KOPT-K1 (cell line): ENCODE measurements around the gene NFATC3.
A peak's percentile ranks its signal among the peaks of the same experiment; 100 is the strongest.
"Not testable (repeated sequence)": the region's sequence is repeated elsewhere in the genome, so short reads cannot be mapped to it uniquely, and the experiment has no call there.

Source experiments
- H3K27ac ChIP-seq: fragments of 200-600 bp; sonication (generic); 2 replicates; pipeline ENCODE4 v1.5.1; 2016; ENCODE audit warnings: antibody characterized with exemption, mild to moderate bottlenecking, low read depth, low read length; ENCODE audit not compliant: poor library complexity, severe bottlenecking
- H3K36me3 ChIP-seq: fragments of 200-600 bp; sonication (generic); 2 replicates; pipeline ENCODE4 v1.5.1; 2017; ENCODE audit warnings: antibody characterized with exemption, mild to moderate bottlenecking, low read length, moderate library complexity; ENCODE audit not compliant: insufficient read depth
- H3K9me3 ChIP-seq: fragments of 200-600 bp; sonication (generic); 2 replicates; pipeline ENCODE4 v1.5.1; 2017; ENCODE audit warnings: antibody characterized with exemption, low read length, mild to moderate bottlenecking; ENCODE audit not compliant: insufficient read depth, poor library complexity, severe bottlenecking

The NFATC3 gene

GRCh38 chr16:68091380-68092261 is 6.5 kb downstream of the NFATC3 start:
- peak overlapping the region; percentile 0 for H3K27ac ChIP-seq
- H3K36me3 ChIP-seq = no peaks in the 10 kb centered on the region
- no peaks in the 10 kb centered on the region for H3K9me3 ChIP-seq

GRCh38 chr16:68092275-68092674 is 7.1 kb downstream of the NFATC3 start:
- H3K36me3 ChIP-seq, H3K27ac ChIP-seq, H3K9me3 ChIP-seq: not testable (repeated sequence)

- H3K9me3 ChIP-seq = no peaks in the 10 kb centered on the region
- H3K36me3 ChIP-seq = no peaks in the 10 kb centered on the region; the same call in 1 of the 2 replicates
- no peak overlapping the region for H3K27ac ChIP-seq
Measured at GRCh38 chr16:68093816-68094613, 8.8 kb downstream of the NFATC3 start.

GRCh38 chr16:68094614-68094934 is 9.4 kb downstream of the NFATC3 start:
- Histone ChIP-seq H3K27ac (no peak overlapping the region), H3K36me3 (no peaks in the 10 kb centered on the region; the same call in 1 of the 2 replicates), H3K9me3 (no peaks in the 10 kb centered on the region)

- H3K27ac ChIP-seq = no peak overlapping the region
- H3K36me3 ChIP-seq = no peaks in the 10 kb centered on the region; the same call in 1 of the 2 replicates
- no peaks in the 10 kb centered on the region for H3K9me3 ChIP-seq
Measured at GRCh38 chr16:68096491-68096890, 11.3 kb downstream of the NFATC3 start.

GRCh38 chr16:68097088-68097487 is 11.9 kb downstream of the NFATC3 start:
- H3K9me3 ChIP-seq = no peaks in the 10 kb centered on the region
- H3K36me3 ChIP-seq = no peaks in the 10 kb centered on the region; the same call in 1 of the 2 replicates
- H3K27ac ChIP-seq = no peak overlapping the region

GRCh38 chr16:68097895-68098294 is 12.7 kb downstream of the NFATC3 start:
- Histone ChIP-seq H3K27ac (no peak overlapping the region), H3K9me3 (no peaks in the 10 kb centered on the region), H3K36me3 (no peaks in the 10 kb centered on the region; the same call in 1 of the 2 replicates)

- Histone ChIP-seq H3K9me3 (peaks cover 13% of the 10 kb centered on the region), H3K36me3 (no peaks in the 10 kb centered on the region; the same call in 1 of the 2 replicates), H3K27ac (no peak overlapping the region)
Measured at GRCh38 chr16:68100488-68100887, 15.3 kb downstream of the NFATC3 start.

GRCh38 chr16:68105611-68106010 is 20.4 kb downstream of the NFATC3 start:
- H3K9me3 ChIP-seq = peaks cover 50% of the 10 kb centered on the region

GRCh38 chr16:68107230-68107928 is 22.2 kb downstream of the NFATC3 start:
- not testable (repeated sequence) for H3K36me3 ChIP-seq, H3K27ac ChIP-seq
- peaks cover 58% of the 10 kb centered on the region for H3K9me3 ChIP-seq

More at GRCh38 chr16:68105611-68106010, 20.4 kb downstream of the NFATC3 start:
- no peak overlapping the region for H3K27ac ChIP-seq
- H3K36me3 ChIP-seq = no peaks in the 10 kb centered on the region

- H3K9me3 ChIP-seq = peaks cover 58% of the 10 kb centered on the region
- not testable (repeated sequence) for H3K36me3 ChIP-seq, H3K27ac ChIP-seq
Measured at GRCh38 chr16:68109156-68109555, 24.0 kb downstream of the NFATC3 start.

GRCh38 chr16:68110611-68111010 is 25.4 kb downstream of the NFATC3 start:
- not testable (repeated sequence) for H3K27ac ChIP-seq, H3K36me3 ChIP-seq
- H3K9me3 ChIP-seq = peaks cover 44% of the 10 kb centered on the region

- H3K36me3 ChIP-seq = no peaks in the 10 kb centered on the region
- H3K9me3 ChIP-seq = peaks cover 37% of the 10 kb centered on the region
- H3K27ac ChIP-seq = no peak overlapping the region
Measured at GRCh38 chr16:68111379-68111778, 26.2 kb downstream of the NFATC3 start.

GRCh38 chr16:68113059-68113761 is 28.0 kb downstream of the NFATC3 start:
- Histone ChIP-seq H3K9me3 (peaks cover 30% of the 10 kb centered on the region), H3K36me3 (no peaks in the 10 kb centered on the region), H3K27ac (no peak overlapping the region)
